Fibroblast of lung (primary cell): ENCODE measurements around the gene UPF2. TPM values are rescaled to one million over a fixed set of nuclear protein-coding genes. Genes with fewer than 3 reads are reported as not detected.
A peak's percentile ranks its signal among the peaks of the same experiment; 100 is the strongest.
"Not testable (repeated sequence)": the region's sequence is repeated elsewhere in the genome, so short reads cannot be mapped to it uniquely, and the experiment has no call there.

ENCODE experiments used
- DNase-seq, 2 donors: peaks; one replicate each; pipeline versions ENCODE4 v3.0.0 to v3.0.0-alpha.2; 2010; ENCODE audit warnings: low read depth in 2 of 2
- H2AFZ ChIP-seq: 2 replicates; pipeline ENCODE4 v1.5.1; 2012; ENCODE audit warnings: low read length, control low read depth, inconsistent platforms
- H3K27ac ChIP-seq: 2 replicates; pipeline ENCODE4 v1.5.1; 2011; ENCODE audit warnings: low read length, control low read depth; ENCODE audit not compliant: insufficient read depth
- H3K27me3 ChIP-seq: 2 replicates; pipeline ENCODE4 v1.5.1; 2011; ENCODE audit warnings: mild to moderate bottlenecking, low read length; ENCODE audit not compliant: control insufficient read depth, insufficient read depth
- H3K36me3 ChIP-seq: 2 replicates; pipeline ENCODE4 v1.5.1; 2011; ENCODE audit warnings: low read length; ENCODE audit not compliant: control insufficient read depth, insufficient read depth
- H3K4me1 ChIP-seq: 2 replicates; pipeline ENCODE4 v1.5.1; 2011; ENCODE audit warnings: low read length; ENCODE audit not compliant: control insufficient read depth, insufficient read depth; ENCODE audit errors: extremely low read depth
- H3K4me2 ChIP-seq: 2 replicates; pipeline ENCODE4 v1.5.1; 2011; ENCODE audit warnings: low read length, control low read depth; ENCODE audit not compliant: insufficient read depth; ENCODE audit errors: extremely low read depth
- H3K4me3 ChIP-seq, 4 experiments: fragments of 200-600 bp in 1 of 4; sonication (generic) in 1 of 4; replicated peaks in 1 of 4; 2 replicates each; pipeline ENCODE4 v1.5.1; 2011 to 2016; ENCODE audit warnings: low read length in 4 of 4, low read depth in 3 of 4, mild to moderate bottlenecking in 3 of 4, control low read depth in 2 of 4, inconsistent platforms in 1 of 4, mixed read lengths in 1 of 4; ENCODE audit not compliant: insufficient read depth in 1 of 4; ENCODE audit errors: control extremely low read depth in 1 of 4
- H3K79me2 ChIP-seq: 2 replicates; pipeline ENCODE4 v1.5.1; 2012; ENCODE audit warnings: mild to moderate bottlenecking, low read length, inconsistent platforms; ENCODE audit not compliant: control insufficient read depth, insufficient read depth
- H3K9ac ChIP-seq: 2 replicates; pipeline ENCODE4 v1.5.1; 2011; ENCODE audit warnings: mild to moderate bottlenecking, low read length, control low read depth; ENCODE audit not compliant: insufficient read depth
- H3K9me3 ChIP-seq: 2 replicates; pipeline ENCODE4 v1.5.1; 2012; ENCODE audit warnings: low read depth, low read length; ENCODE audit not compliant: control insufficient read depth, insufficient read depth
- H4K20me1 ChIP-seq: 2 replicates; pipeline ENCODE4 v1.5.1; 2011; ENCODE audit warnings: low read length; ENCODE audit not compliant: control insufficient read depth, insufficient read depth; ENCODE audit errors: extremely low read depth
- EZH2 ChIP-seq: IDR thresholded peaks from 2 replicates; pipeline ENCODE4 v1.5.1; 2012; ENCODE audit warnings: low read length, control low read depth, mild to moderate bottlenecking; ENCODE audit errors: missing control alignments
- polyA plus RNA-seq, 2 donors: library from polyadenylated mRNA; depleted of rRNA in 1 of 2; stranded (reverse) in 1 of 2; unstranded in 1 of 2; fragments of >200 nt; gene quantifications; 2 replicates each; pipeline ENCODE4 v1.2.1, GENCODE V29; 2011 to 2012; ENCODE audit warnings: missing spikeins in 1 of 2
- total RNA-seq: library from RNA; depleted of rRNA; stranded (reverse); fragments of >200 nt; gene quantifications from 2 replicates; pipeline ENCODE4 v1.2.1, GENCODE V29; 2014
- TF ChIP-seq, protein P1 (sequence below), 2 donors: IDR thresholded peaks in 1 of 2; conservative IDR thresholded peaks in 1 of 2; 1 replicate in 1 of 2; 2 replicates in 1 of 2; pipeline ENCODE4 v1.5.1; 2011 to 2012; ENCODE audit warnings: low read length in 2 of 2, control low read depth in 1 of 2, inconsistent platforms in 1 of 2, low read depth in 1 of 2, mild to moderate bottlenecking in 1 of 2

Gene UPF2
- total and polyA plus RNA-seq, 2 donors (not counting 1 experiment from before 2014, with no cell fraction given) = 20.8 to 22.6 TPM

DNA sequence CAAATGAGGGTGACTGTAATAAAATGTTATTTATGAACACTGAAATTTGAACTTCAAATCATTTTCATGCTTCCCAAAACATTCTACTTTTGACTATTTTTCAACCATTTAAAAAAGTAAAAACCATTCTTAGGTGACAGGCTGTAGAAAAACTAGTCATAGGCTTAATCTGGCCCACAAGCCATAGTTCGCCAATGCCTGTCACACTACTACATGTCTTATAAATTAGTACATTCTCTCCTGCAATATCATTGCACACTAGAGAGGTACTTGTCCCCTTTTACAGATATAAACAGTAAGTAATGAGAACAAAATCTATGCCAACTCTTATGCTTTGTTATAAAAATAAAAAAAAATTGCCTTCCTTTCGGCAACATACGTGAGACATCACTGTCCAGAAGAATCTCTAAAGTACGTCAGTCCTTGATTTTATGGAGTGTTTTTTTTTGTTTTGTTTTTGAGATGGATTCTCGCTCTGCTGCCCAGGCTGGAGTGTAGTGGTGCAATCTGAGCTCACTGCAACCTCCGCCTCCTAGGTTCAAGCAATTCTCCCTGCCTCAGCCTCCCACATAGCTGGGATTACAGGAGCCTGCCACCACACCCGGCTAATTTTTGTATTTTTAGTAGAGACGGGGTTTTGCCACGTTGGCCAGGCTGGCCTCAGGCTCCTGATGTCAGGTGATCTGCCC is 23.2 kb downstream of the UPF2 start:
- H2AFZ ChIP-seq = no peak overlapping the region
- peak in 1 of 2 donors; percentile 53 for DNase-seq
- no peak overlapping the region for H3K9ac ChIP-seq
- H3K4me2 ChIP-seq = peak overlapping the region; percentile 11
- H3K27me3 ChIP-seq = no peaks in the 10 kb centered on the region
- TF ChIP-seq, protein P1, sequence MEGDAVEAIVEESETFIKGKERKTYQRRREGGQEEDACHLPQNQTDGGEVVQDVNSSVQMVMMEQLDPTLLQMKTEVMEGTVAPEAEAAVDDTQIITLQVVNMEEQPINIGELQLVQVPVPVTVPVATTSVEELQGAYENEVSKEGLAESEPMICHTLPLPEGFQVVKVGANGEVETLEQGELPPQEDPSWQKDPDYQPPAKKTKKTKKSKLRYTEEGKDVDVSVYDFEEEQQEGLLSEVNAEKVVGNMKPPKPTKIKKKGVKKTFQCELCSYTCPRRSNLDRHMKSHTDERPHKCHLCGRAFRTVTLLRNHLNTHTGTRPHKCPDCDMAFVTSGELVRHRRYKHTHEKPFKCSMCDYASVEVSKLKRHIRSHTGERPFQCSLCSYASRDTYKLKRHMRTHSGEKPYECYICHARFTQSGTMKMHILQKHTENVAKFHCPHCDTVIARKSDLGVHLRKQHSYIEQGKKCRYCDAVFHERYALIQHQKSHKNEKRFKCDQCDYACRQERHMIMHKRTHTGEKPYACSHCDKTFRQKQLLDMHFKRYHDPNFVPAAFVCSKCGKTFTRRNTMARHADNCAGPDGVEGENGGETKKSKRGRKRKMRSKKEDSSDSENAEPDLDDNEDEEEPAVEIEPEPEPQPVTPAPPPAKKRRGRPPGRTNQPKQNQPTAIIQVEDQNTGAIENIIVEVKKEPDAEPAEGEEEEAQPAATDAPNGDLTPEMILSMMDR (conservative IDR thresholded peaks at IDR 0.05 in 1 of 2, IDR thresholded peaks at IDR 0.05 in 1 of 2; ENCODE audit: low read depth in 1 of 2, low read length in 2 of 2) = no peak
- TF ChIP-seq EZH2 = no peak
- no peak overlapping the region for H3K4me3 ChIP-seq
- no peaks in the 10 kb centered on the region for H3K36me3 ChIP-seq
- no peaks in the 10 kb centered on the region for H4K20me1 ChIP-seq
- peaks cover 6% of the 10 kb centered on the region for H3K4me1 ChIP-seq
- no peaks in the 10 kb centered on the region for H3K9me3 ChIP-seq
- peaks cover 9% of the 10 kb centered on the region for H3K79me2 ChIP-seq
- peak overlapping the region; percentile 48 for H3K27ac ChIP-seq

DNA sequence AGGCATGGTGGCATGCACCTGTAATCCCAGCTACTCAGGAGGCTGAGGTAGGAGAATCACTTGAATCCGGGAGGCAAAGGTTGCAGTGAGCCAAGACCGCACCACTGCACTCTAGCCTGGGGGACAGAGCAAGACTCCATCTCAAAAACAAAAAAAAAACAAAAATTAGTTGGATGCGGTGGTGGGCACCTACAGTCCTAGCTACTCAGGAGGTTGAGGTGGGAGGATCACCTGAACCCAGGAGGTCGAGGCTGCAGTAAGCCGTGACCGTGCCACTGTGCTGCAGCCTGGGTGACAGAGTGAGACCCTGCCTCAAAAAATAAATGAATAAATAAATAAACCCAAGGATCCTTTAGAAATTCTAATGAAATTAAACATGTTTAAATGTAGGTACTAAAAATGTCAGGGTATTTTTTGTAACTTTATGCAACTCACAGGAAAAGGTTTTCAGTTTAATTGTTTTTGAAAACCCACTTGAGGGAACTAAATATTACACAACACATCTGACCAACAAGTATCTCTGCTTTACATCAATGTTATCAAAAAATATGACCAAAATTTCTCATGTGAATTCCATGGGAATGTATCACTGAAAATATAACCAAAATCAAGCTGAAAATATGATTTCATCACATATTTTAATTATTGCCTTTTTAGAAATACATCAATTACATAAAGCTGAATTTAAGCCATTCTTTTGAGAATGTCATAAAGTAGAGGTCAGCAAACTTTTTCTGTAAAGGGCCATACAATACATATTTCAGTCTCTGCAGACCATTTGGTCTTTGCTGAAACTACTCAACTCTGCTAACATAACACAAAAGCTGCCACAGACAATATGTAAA is 23.9 kb downstream of the UPF2 start:
- H3K27ac ChIP-seq = no peak overlapping the region
- no peak overlapping the region for H3K9ac ChIP-seq
- peak overlapping the region; percentile 11 for H3K4me2 ChIP-seq
- no peaks in the 10 kb centered on the region for H4K20me1 ChIP-seq
- H3K4me3 ChIP-seq = no peak overlapping the region
- no peaks in the 10 kb centered on the region for H3K27me3 ChIP-seq
- no peaks in the 10 kb centered on the region for H3K36me3 ChIP-seq
- no peaks in the 10 kb centered on the region for H3K9me3 ChIP-seq
- no peak overlapping the region for H2AFZ ChIP-seq
- DNase-seq = peak in 1 of 2 donors; percentile 47
- peaks cover 6% of the 10 kb centered on the region for H3K4me1 ChIP-seq
- TF ChIP-seq EZH2 = no peak
- H3K79me2 ChIP-seq = peaks cover 8% of the 10 kb centered on the region

DNA sequence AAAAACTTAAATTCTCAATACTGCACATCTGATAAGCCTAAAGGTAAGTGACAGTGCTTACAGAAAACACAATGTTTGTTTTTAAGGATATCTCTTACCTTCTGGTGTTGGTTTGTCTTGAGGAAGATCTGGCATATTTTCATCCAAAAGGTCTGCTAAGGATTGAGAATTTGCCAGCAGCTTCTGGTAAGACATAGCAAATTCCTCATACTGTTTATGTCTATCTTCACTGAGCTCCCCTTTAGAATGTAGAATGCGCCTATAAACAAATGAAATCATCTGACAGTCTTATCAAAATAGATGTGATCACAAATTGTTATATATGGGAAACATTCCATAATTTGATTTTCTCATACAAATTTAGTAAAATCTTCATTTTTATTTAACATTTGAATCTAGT is 28.7 kb downstream of the UPF2 start:
- Histone ChIP-seq H3K36me3 (no peaks in the 10 kb centered on the region), H3K27ac (no peak overlapping the region), H4K20me1 (no peaks in the 10 kb centered on the region), H3K9ac (no peak overlapping the region), H3K27me3 (no peaks in the 10 kb centered on the region), H3K4me3 (no peak overlapping the region), H3K4me1 (no peaks in the 10 kb centered on the region), H3K9me3 (no peaks in the 10 kb centered on the region), H3K4me2 (no peak overlapping the region), H2AFZ (no peak overlapping the region), H3K79me2 (peaks cover 3% of the 10 kb centered on the region)
- peak in 1 of 2 donors; percentile 7 for DNase-seq
- TF ChIP-seq EZH2 = no peak
- TF ChIP-seq, protein P1 (conservative IDR thresholded peaks at IDR 0.05 in 1 of 2, IDR thresholded peaks at IDR 0.05 in 1 of 2; ENCODE audit: low read depth in 1 of 2, low read length in 2 of 2) = no peak

DNA sequence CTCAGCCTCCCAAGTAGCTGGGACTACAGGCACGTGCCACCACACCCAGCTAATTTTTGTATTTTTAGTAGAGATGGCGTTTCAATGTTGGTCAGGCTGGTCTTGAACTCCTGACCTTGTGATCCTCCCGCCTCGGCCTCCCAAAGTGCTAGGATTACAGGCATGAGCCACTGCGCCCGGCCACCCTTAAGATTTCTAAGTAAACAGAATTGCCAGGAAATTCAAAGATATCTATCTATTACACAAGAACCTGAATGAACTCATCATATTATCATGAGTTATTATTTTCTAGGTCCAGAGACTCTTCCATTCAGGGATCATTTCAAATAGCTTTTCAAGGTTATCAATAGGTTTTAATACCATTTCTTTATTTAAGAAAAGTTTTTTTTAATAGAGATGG is 29.2 kb downstream of the UPF2 start:
- H2AFZ ChIP-seq, H3K9me3 ChIP-seq, H3K4me3 ChIP-seq, H3K4me2 ChIP-seq, H3K79me2 ChIP-seq, H3K9ac ChIP-seq, H3K36me3 ChIP-seq, H3K4me1 ChIP-seq, H4K20me1 ChIP-seq, DNase-seq, H3K27ac ChIP-seq, H3K27me3 ChIP-seq: not testable (repeated sequence)
